CD14-positive monocyte (primary cell): ENCODE measurements around the gene NMT1. TPM values are rescaled to one million over a fixed set of nuclear protein-coding genes. Genes with fewer than 3 reads are reported as not detected.

ENCODE experiments used
- DNase-seq, 3 donors: peaks; one replicate each; pipeline ENCODE4 v3.0.0-alpha.2; 2011 to 2022
- H2AFZ ChIP-seq: 2 replicates; pipeline ENCODE4 v1.6.0; 2012; ENCODE audit warnings: mild to moderate bottlenecking, low read depth, low read length, inconsistent platforms; ENCODE audit not compliant: insufficient read depth, poor library complexity, severe bottlenecking
- H3K27ac ChIP-seq, 2 donors: 1 replicate in 1 of 2; 2 replicates in 1 of 2; pipeline ENCODE4 v1.5.1; 2012 to 2013; ENCODE audit warnings: low read length in 2 of 2, control low read depth in 1 of 2, inconsistent platforms in 1 of 2, low read depth in 1 of 2, mild to moderate bottlenecking in 1 of 2
- H3K27me3 ChIP-seq, 2 donors: one replicate each; pipeline versions ENCODE4 v1.6.0 to v1.6.1; 2011 to 2013; ENCODE audit warnings: low read length in 2 of 2; ENCODE audit not compliant: control insufficient read depth in 2 of 2, insufficient read depth in 2 of 2
- H3K36me3 ChIP-seq, 2 donors: replicated peaks in 1 of 2; 1 replicate in 1 of 2; 2 replicates in 1 of 2; pipeline versions ENCODE4 v1.5.1 to v1.6.1; 2012 to 2013; ENCODE audit warnings: low read length in 2 of 2, control low read depth in 1 of 2, inconsistent platforms in 1 of 2, mild to moderate bottlenecking in 1 of 2; ENCODE audit not compliant: insufficient read depth in 2 of 2, control insufficient read depth in 1 of 2
- H3K4me1 ChIP-seq, 2 donors: 1 replicate in 1 of 2; 2 replicates in 1 of 2; pipeline versions ENCODE4 v1.5.1 to v1.6.1; 2012 to 2013; ENCODE audit warnings: low read length in 2 of 2, control low read depth in 1 of 2, inconsistent platforms in 1 of 2, mild to moderate bottlenecking in 1 of 2, moderate library complexity in 1 of 2; ENCODE audit not compliant: insufficient read depth in 2 of 2, control insufficient read depth in 1 of 2
- H3K4me2 ChIP-seq: replicated peaks from 2 replicates; pipeline ENCODE3; 2012; ENCODE audit warnings: low read length, moderate library complexity, mild to moderate bottlenecking; ENCODE audit not compliant: poor library complexity, severe bottlenecking; ENCODE audit errors: extremely low read depth
- H3K4me3 ChIP-seq, 3 experiments: fragments of 200-600 bp in 1 of 3; sonication (generic) in 1 of 3; replicated peaks in 1 of 3; 1 replicate in 2 of 3; 2 replicates in 1 of 3; pipeline ENCODE4 v1.5.1; 2011 to 2013; ENCODE audit warnings: low read length in 3 of 3, mild to moderate bottlenecking in 3 of 3, control low read depth in 2 of 3, low read depth in 2 of 3, inconsistent platforms in 1 of 3, moderate library complexity in 1 of 3
- H3K79me2 ChIP-seq: 2 replicates; pipeline ENCODE4 v1.6.0; 2012; ENCODE audit warnings: mild to moderate bottlenecking, control low read depth, inconsistent platforms, low read length, moderate library complexity; ENCODE audit not compliant: insufficient read depth
- H3K9ac ChIP-seq: 2 replicates; pipeline ENCODE4 v1.6.0; 2017; ENCODE audit warnings: low read length, mild to moderate bottlenecking; ENCODE audit not compliant: insufficient read depth, poor library complexity, severe bottlenecking
- H3K9me3 ChIP-seq, 2 donors: replicated peaks in 1 of 2; 1 replicate in 1 of 2; 2 replicates in 1 of 2; pipeline versions ENCODE4 v1.5.1 to v1.6.1; 2012 to 2013; ENCODE audit warnings: low read length in 2 of 2, control low read depth in 1 of 2; ENCODE audit not compliant: control insufficient read depth in 1 of 2, insufficient read depth in 1 of 2
- H4K20me1 ChIP-seq: 2 replicates; pipeline ENCODE4 v1.6.0; 2012; ENCODE audit warnings: mild to moderate bottlenecking, low read length, control low read depth, moderate library complexity; ENCODE audit not compliant: insufficient read depth
- H3K27ac Mint-ChIP-seq, 7 donors: one replicate each; pipeline ENCODE4 v1.8.0; 2020; ENCODE audit warnings: mild to moderate bottlenecking in 7 of 7, mixed read lengths in 7 of 7, moderate library complexity in 6 of 7, inconsistent platforms in 2 of 7
- H3K27me3 Mint-ChIP-seq, 3 donors: one replicate each; pipeline ENCODE4 v1.8.0; 2021 to 2022; ENCODE audit warnings: low read depth in 3 of 3, mild to moderate bottlenecking in 3 of 3, mixed read lengths in 3 of 3, moderate library complexity in 3 of 3, inconsistent platforms in 1 of 3
- H3K36me3 Mint-ChIP-seq, 2 donors: one replicate each; pipeline ENCODE4 v1.8.0; 2020; ENCODE audit warnings: mixed read lengths in 2 of 2, inconsistent platforms in 1 of 2, mild to moderate bottlenecking in 1 of 2
- H3K4me1 Mint-ChIP-seq: one replicate; pipeline ENCODE4 v1.8.0; 2020; ENCODE audit warnings: mild to moderate bottlenecking, mixed read lengths
- H3K4me3 Mint-ChIP-seq, 2 donors: one replicate each; pipeline ENCODE4 v1.8.0; 2020; ENCODE audit warnings: mild to moderate bottlenecking in 2 of 2, mixed read lengths in 2 of 2, moderate library complexity in 1 of 2
- H3K9me3 Mint-ChIP-seq, 7 donors: one replicate each; pipeline ENCODE4 v1.8.0; 2020 to 2022; ENCODE audit warnings: mixed read lengths in 7 of 7, mild to moderate bottlenecking in 6 of 7, moderate library complexity in 6 of 7, inconsistent platforms in 2 of 7
- CTCF ChIP-seq: fragments of 200-600 bp; IDR thresholded peaks from one replicate; pipeline ENCODE4 v1.8.0; 2022; ENCODE audit warnings: antibody characterized with exemption, mild to moderate bottlenecking
- WGBS: methylation state at CpG from one replicate; pipeline ENCODE4 v1.1.5; 2013; ENCODE audit warnings: missing lambda C conversion rate; ENCODE audit not compliant: insufficient coverage; 5-methylcytosine and 5-hydroxymethylcytosine counted together
- intact Hi-C, 2 donors: fragments of 100-400 bp; cut with micrococcal nuclease; formaldehyde crosslinking; loops; one replicate each; pipeline versions ENCODE4 v1.15.0 to v1.15.1; 2023
- polyA plus RNA-seq, 3 donors: library from polyadenylated mRNA; depleted of rRNA in 1 of 3; unstranded in 2 of 3; stranded (reverse) in 1 of 3; fragments of 300-500 nt in 2 of 3; fragments of >200 nt in 1 of 3; fragmentation: Illumina TruSeq in 2 of 3; gene quantifications; 1 replicate in 2 of 3; 2 replicates in 1 of 3; pipeline ENCODE4 v1.2.3, GENCODE V29; 2012 to 2021

NMT1 gene
- polyA plus RNA-seq, 3 donors = 27.2 to 50.2 (median 45.1) TPM

- Histone ChIP-seq H3K36me3 (peaks cover 81 to 93% of the 10 kb centered on the region in 2 donors), H3K4me1 (no peaks in the 10 kb centered on the region), H3K27ac (no peak overlapping the region), H3K4me3 (no peak overlapping the region), H3K79me2 (no peaks in the 10 kb centered on the region), H3K4me2 (no peak overlapping the region), H3K9me3 (no peaks in the 10 kb centered on the region), H3K27me3 (no peaks in the 10 kb centered on the region), H4K20me1 (peaks cover 51% of the 10 kb centered on the region), H3K9ac (no peak overlapping the region), H2AFZ (no peak overlapping the region)
- intact Hi-C loops = no loop called here
- H3K4me1 Mint-ChIP-seq = no peaks in the 10 kb centered on the region
- 94% methylated on average over 5 of the region's 6 CpGs for WGBS
- H3K9me3 Mint-ChIP-seq = no peaks in the 10 kb centered on the region
- TF ChIP-seq CTCF = no peak
- H3K27ac Mint-ChIP-seq = peak overlapping the region in 3 of 7 donors; percentile 21 to 66 (median 48)
- H3K36me3 Mint-ChIP-seq = peaks cover 77 to 94% of the 10 kb centered on the region in 2 donors
- H3K27me3 Mint-ChIP-seq = peaks cover 0 to 1% (median 0%) of the 10 kb centered on the region in 3 donors
- H3K4me3 Mint-ChIP-seq = no peak overlapping the region
- no peak for DNase-seq
These were observed 43.4 kb downstream of the NMT1 start for GRCh38 chr17:45104497-45104896.

GRCh38 chr17:45104907-45105624 is 43.9 kb downstream of the NMT1 start:
- H3K79me2 ChIP-seq = no peaks in the 10 kb centered on the region
- Mint-ChIP-seq H3K4me1 (no peaks in the 10 kb centered on the region), H3K27me3 (peaks cover 0 to 1% (median 1%) of the 10 kb centered on the region in 3 donors), H3K27ac (peak overlapping the region in 1 of 7 donors; percentile 55), H3K9me3 (no peaks in the 10 kb centered on the region), H3K36me3 (peaks cover 72 to 88% of the 10 kb centered on the region in 2 donors), H3K4me3 (no peak overlapping the region)
- H4K20me1 ChIP-seq = peaks cover 50% of the 10 kb centered on the region
- no peaks in the 10 kb centered on the region for H3K9me3 ChIP-seq
- no peak for TF ChIP-seq CTCF
- DNase-seq = no peak
- H3K27ac ChIP-seq = no peak overlapping the region
- WGBS = 95% methylated on average over 9 of the region's 17 CpGs
- H2AFZ ChIP-seq = no peak overlapping the region
- H3K9ac ChIP-seq = no peak overlapping the region
- H3K36me3 ChIP-seq = peaks cover 77 to 87% of the 10 kb centered on the region in 2 donors
- intact Hi-C loops = no loop called here
- H3K27me3 ChIP-seq = no peaks in the 10 kb centered on the region
- no peaks in the 10 kb centered on the region for H3K4me1 ChIP-seq
- no peak overlapping the region for H3K4me2 ChIP-seq
- H3K4me3 ChIP-seq = no peak overlapping the region
